Measurements from ENCODE around the gene L1CAM. TPM values are rescaled to one million over a fixed set of nuclear protein-coding genes. Genes with fewer than 3 reads are reported as not detected.
A peak's percentile ranks its signal among the peaks of the same experiment; 100 is the strongest.

L1CAM gene
- total RNA-seq, 1 donor from 2014 or later = 137 TPM

DNA sequence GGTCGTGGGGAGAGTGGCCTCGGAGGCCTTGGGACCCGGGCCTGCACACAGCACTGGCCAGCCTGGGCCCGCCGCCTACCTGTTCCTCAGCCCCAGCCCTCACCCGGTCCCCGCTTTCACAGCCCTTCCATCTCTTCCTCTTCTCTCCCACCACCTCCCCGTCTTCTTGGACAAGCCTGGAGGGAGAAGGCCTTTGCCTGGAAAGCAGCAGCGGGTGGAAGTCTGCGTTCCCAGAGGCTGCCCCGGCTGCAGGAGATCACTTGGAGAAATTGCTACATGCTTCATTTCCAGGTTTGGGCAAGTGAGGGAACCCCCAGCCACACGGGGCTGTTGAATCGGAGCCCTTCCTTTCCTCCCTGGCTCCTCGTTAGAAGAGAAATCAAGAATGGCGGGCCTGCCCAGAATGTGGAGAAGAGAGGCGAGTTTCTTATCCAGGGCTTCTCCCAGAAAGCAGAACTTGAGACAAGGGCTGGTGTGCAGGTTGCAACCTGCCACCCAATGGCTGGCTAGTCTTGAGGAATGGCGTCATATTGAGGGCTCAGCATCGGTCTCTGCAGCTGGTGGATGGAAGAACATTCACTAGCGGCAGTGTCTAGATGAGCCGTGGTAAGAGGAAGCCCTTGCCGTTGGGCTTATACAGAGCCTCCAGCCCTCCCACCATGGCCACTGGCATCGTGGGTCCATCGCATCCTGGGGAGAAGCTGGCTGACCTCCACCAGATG is 54.4 kb downstream of the L1CAM start:
- no peak for TF ChIP-seq CTCF (conservative IDR thresholded peaks at IDR 0.05)
- H3K36me3 Mint-ChIP-seq (ENCODE audit: low read depth) = peaks cover 5% of the 10 kb centered on the region
- H3K27ac Mint-ChIP-seq (ENCODE audit: unreplicated experiment) = no peak overlapping the region
- peak overlapping the region; percentile 79 for H3K4me3 Mint-ChIP-seq
- no peak for DNase-seq (ENCODE audit: low read depth, low spot score)
- H3K27me3 Mint-ChIP-seq (ENCODE audit: low read depth) = no peaks in the 10 kb centered on the region
- peaks cover 11% of the 10 kb centered on the region for H3K4me1 Mint-ChIP-seq
- H3K9me3 Mint-ChIP-seq = peaks cover 2% of the 10 kb centered on the region

DNA sequence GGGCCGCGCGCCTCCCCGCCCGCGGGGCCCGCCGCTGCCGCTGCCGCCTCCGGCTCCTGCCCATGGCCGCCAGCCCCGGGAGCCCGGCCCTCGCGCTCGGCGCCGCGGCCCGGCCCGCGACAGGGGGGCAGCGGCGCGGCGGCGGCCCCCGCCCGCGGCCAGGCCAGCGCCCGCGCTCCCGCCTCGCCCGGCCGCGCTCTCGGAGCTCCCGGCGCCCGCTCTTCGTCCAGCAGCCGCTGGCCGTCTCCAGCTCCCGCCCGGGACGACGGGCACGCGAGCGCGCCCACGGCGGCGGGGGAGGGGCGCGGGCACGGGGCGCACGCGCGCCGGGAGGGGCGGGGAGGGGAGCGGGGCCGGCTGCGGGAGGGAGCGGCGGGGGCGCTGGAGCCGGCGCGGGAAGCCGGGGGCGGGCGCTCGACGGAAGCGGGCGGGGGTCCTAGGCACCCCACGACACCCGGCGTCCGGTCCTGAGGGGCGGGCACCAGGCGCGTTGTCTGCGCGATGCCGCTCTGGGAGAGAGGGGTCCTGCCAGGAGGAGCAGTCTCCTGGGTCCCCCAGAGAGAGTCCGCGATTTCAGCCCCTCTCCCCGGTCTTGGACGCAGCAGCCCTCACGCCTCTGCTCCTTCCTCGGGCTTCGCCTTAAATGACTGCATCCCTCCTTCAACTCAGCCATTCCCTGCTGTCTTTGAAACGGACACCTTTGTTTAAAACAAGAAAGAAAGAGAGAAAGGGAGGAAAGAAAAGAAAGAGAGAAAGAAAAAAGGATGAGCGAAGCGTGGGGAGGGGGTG is 55.1 kb downstream of the L1CAM start:
- peak overlapping the region; percentile 65 for H3K4me3 Mint-ChIP-seq

GRCh38 chrX:153829799-153830639 is 56.0 kb downstream of the L1CAM start, which contains the start of gene PDZD4:
Gene PDZD4 (minus strand): TSS chrX:153830544. CDS start chrX:153830298, 246 bp downstream.
- DNase-seq (ENCODE audit: low read depth, low spot score) = no peak
- Mint-ChIP-seq H3K4me3 (peak within 1 kb of the TSS; percentile 85), H3K4me1 (peaks cover 11% of the 10 kb centered on the region), H3K27me3 (ENCODE audit: low read depth) (no peaks in the 10 kb centered on the region), H3K9me3 (peaks cover 2% of the 10 kb centered on the region), H3K27ac (ENCODE audit: unreplicated experiment) (no peak within 1 kb of the TSS), H3K36me3 (ENCODE audit: low read depth) (peaks cover 5% of the 10 kb centered on the region)
- no peak for TF ChIP-seq CTCF (conservative IDR thresholded peaks at IDR 0.05)

More for the DNA sequence above, 55.1 kb downstream of the L1CAM start:
- Mint-ChIP-seq H3K9me3 (peaks cover 2% of the 10 kb centered on the region), H3K27me3 (ENCODE audit: low read depth) (no peaks in the 10 kb centered on the region), H3K4me1 (peaks cover 11% of the 10 kb centered on the region), H3K36me3 (ENCODE audit: low read depth) (peaks cover 5% of the 10 kb centered on the region), H3K27ac (ENCODE audit: unreplicated experiment) (no peak overlapping the region)
- TF ChIP-seq CTCF (conservative IDR thresholded peaks at IDR 0.05) = no peak
- no peak for DNase-seq (ENCODE audit: low read depth, low spot score)

GRCh38 chrX:153829549-153829798 is 56.5 kb downstream of the L1CAM start:
- TF ChIP-seq CTCF (conservative IDR thresholded peaks at IDR 0.05) = no peak
- Mint-ChIP-seq H3K36me3 (ENCODE audit: low read depth) (peaks cover 5% of the 10 kb centered on the region), H3K9me3 (no peaks in the 10 kb centered on the region), H3K27ac (ENCODE audit: unreplicated experiment) (no peak overlapping the region), H3K4me1 (peaks cover 11% of the 10 kb centered on the region), H3K4me3 (peak overlapping the region; percentile 85), H3K27me3 (ENCODE audit: low read depth) (no peaks in the 10 kb centered on the region)
- DNase-seq (ENCODE audit: low read depth, low spot score) = no peak

- H3K4me3 Mint-ChIP-seq = peak overlapping the region; percentile 85
- H3K4me1 Mint-ChIP-seq = peaks cover 11% of the 10 kb centered on the region
- no peak overlapping the region for H3K27ac Mint-ChIP-seq (ENCODE audit: unreplicated experiment)
- DNase-seq (ENCODE audit: low read depth, low spot score) = no peak
- H3K27me3 Mint-ChIP-seq (ENCODE audit: low read depth) = no peaks in the 10 kb centered on the region
- H3K9me3 Mint-ChIP-seq = no peaks in the 10 kb centered on the region
- no peak for TF ChIP-seq CTCF (conservative IDR thresholded peaks at IDR 0.05)
- H3K36me3 Mint-ChIP-seq (ENCODE audit: low read depth) = peaks cover 5% of the 10 kb centered on the region
These were observed 57.0 kb downstream of the L1CAM start for GRCh38 chrX:153828723-153829548.
